HepG2 (cell line): ENCODE results near the gene HAUS1. TPM values are rescaled to one million over a fixed set of nuclear protein-coding genes. Genes with fewer than 3 reads are reported as not detected.

Experiments
- HNF1A ChIP-seq, 2 experiments: sonication (generic) in 1 of 2; formaldehyde crosslinking in 1 of 2; IDR thresholded peaks; 2 replicates each; pipeline versions ENCODE4 v1.4.0 to v1.6.1; 2016 to 2020; ENCODE audit warnings: borderline replicate concordance in 1 of 2, low read depth in 1 of 2, mild to moderate bottlenecking in 1 of 2, missing genetic modification reagents in 1 of 2
- SP4 ChIP-seq: sonication (generic); formaldehyde crosslinking; IDR thresholded peaks from 2 replicates; pipeline ENCODE4 v1.8.1; 2023; ENCODE audit warnings: mild to moderate bottlenecking, missing genetic modification reagents
- ZGPAT ChIP-seq: IDR thresholded peaks from 2 replicates; pipeline ENCODE4 v1.6.1; 2016; ENCODE audit warnings: mild to moderate bottlenecking
- ZMAT3 ChIP-seq: sonication (generic); formaldehyde crosslinking; conservative IDR thresholded peaks from 2 replicates; pipeline ENCODE4 v1.7.0; 2021; ENCODE audit warnings: missing genetic modification reagents
- ZNF781 ChIP-seq: sonication (generic); formaldehyde crosslinking; IDR thresholded peaks from 2 replicates; pipeline ENCODE4 v1.5.1; 2020; ENCODE audit warnings: borderline replicate concordance, mild to moderate bottlenecking, missing genetic modification reagents; ENCODE audit errors: not compliant biosample characterization
- ZSCAN20 ChIP-seq: sonication (generic); formaldehyde crosslinking; IDR thresholded peaks from 2 replicates; pipeline ENCODE4 v1.4.0; 2020; ENCODE audit warnings: missing genetic modification reagents, mild to moderate bottlenecking, borderline replicate concordance
- polyA plus RNA-seq, 8 experiments: library from polyadenylated mRNA; depleted of rRNA in 3 of 8; stranded (reverse) in 7 of 8; unstranded in 1 of 8; fragments of >200 nt; fragmentation: Illumina TruSeq in 4 of 8; extraction: Trizol in 4 of 8; gene quantifications; 2 replicates each; pipeline versions ENCODE4 v1.2.1 to v1.2.3, GENCODE V29; 2011 to 2016; ENCODE audit warnings: low read depth in 4 of 8, missing spikeins in 1 of 8, mixed read lengths in 1 of 8; ENCODE audit not compliant: insufficient read depth in 1 of 8
- total RNA-seq, 5 experiments: library from RNA; depleted of rRNA; stranded (reverse); fragments of >200 nt; fragmentation: Illumina TruSeq; extraction: Trizol; gene quantifications; 2 replicates each; pipeline ENCODE4 v1.2.3, GENCODE V29; 2016; ENCODE audit warnings: low read depth in 1 of 5
- TF ChIP-seq, protein P1 (sequence below): sonication (generic); formaldehyde crosslinking; IDR thresholded peaks from 2 replicates; pipeline ENCODE4 v1.4.0; 2020; ENCODE audit warnings: missing genetic modification reagents, mild to moderate bottlenecking, borderline replicate concordance
- TF ChIP-seq, protein P2 (sequence below): sonication (generic); formaldehyde crosslinking; IDR thresholded peaks from 2 replicates; pipeline ENCODE4 v1.5.0; 2020; ENCODE audit warnings: mild to moderate bottlenecking, missing genetic modification reagents

HAUS1 gene
- total and polyA plus RNA-seq, 2 of the 13 experiments (the other 11 are each of a cell fraction or from before 2014, with no cell fraction given), result 20.6 to 59.2 TPM

DNA sequence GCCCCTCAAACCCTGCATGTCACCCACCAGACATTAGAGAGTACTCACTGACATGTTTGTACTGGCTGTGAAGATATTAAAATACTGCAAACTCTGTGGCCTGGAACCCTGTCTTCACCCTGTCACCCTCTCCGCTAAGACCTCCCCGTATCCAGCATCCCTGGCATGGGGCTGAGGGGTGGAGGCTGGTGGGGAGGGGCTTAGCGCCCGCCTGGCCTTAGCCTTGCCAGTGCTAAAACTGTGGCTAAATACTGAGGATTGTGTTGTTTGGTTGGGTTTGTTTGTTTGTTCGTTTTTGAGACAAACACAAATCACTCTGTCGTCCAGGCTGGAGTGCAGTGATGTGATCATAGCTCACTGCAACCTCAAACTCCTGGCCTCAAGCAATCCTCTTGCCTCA lies 34.0 kb upstream of the HAUS1 start (continued):
- TF ChIP-seq HNF1A (IDR thresholded peaks at IDR 0.05; ENCODE audit: low read depth), result no peak
- TF ChIP-seq HNF1A (CRISPR knock-in tag; IDR thresholded peaks at IDR 0.05; ENCODE audit: borderline replicate concordance), result no peak
- TF ChIP-seq, protein P1, sequence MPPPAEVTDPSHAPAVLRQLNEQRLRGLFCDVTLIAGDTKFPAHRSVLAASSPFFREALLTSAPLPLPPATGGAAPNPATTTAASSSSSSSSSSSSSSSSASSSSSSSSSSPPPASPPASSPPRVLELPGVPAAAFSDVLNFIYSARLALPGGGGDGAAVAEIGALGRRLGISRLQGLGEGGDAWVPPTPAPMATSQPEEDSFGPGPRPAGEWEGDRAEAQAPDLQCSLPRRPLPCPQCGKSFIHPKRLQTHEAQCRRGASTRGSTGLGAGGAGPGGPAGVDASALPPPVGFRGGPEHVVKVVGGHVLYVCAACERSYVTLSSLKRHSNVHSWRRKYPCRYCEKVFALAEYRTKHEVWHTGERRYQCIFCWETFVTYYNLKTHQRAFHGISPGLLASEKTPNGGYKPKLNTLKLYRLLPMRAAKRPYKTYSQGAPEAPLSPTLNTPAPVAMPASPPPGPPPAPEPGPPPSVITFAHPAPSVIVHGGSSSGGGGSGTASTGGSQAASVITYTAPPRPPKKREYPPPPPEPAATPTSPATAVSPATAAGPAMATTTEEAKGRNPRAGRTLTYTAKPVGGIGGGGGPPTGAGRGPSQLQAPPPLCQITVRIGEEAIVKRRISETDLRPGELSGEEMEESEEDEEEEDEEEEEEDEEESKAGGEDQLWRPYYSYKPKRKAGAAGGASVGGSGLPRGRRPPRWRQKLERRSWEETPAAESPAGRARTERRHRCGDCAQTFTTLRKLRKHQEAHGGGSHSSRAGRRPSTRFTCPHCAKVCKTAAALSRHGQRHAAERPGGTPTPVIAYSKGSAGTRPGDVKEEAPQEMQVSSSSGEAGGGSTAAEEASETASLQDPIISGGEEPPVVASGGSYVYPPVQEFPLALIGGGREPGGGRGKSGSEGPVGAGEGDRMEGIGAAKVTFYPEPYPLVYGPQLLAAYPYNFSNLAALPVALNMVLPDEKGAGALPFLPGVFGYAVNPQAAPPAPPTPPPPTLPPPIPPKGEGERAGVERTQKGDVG (CRISPR knock-in tag), result no peak
- TF ChIP-seq, protein P2, sequence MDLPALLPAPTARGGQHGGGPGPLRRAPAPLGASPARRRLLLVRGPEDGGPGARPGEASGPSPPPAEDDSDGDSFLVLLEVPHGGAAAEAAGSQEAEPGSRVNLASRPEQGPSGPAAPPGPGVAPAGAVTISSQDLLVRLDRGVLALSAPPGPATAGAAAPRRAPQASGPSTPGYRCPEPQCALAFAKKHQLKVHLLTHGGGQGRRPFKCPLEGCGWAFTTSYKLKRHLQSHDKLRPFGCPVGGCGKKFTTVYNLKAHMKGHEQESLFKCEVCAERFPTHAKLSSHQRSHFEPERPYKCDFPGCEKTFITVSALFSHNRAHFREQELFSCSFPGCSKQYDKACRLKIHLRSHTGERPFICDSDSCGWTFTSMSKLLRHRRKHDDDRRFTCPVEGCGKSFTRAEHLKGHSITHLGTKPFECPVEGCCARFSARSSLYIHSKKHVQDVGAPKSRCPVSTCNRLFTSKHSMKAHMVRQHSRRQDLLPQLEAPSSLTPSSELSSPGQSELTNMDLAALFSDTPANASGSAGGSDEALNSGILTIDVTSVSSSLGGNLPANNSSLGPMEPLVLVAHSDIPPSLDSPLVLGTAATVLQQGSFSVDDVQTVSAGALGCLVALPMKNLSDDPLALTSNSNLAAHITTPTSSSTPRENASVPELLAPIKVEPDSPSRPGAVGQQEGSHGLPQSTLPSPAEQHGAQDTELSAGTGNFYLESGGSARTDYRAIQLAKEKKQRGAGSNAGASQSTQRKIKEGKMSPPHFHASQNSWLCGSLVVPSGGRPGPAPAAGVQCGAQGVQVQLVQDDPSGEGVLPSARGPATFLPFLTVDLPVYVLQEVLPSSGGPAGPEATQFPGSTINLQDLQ (CRISPR knock-in tag), result no peak
- no peak for TF ChIP-seq ZGPAT (CRISPR knock-in tag)
- no peak for TF ChIP-seq SP4 (CRISPR knock-in tag)
- TF ChIP-seq ZSCAN20 (CRISPR knock-in tag), result no peak
- no peak for TF ChIP-seq ZNF781
- no peak for TF ChIP-seq ZMAT3 (CRISPR knock-in tag)
